AG10803 (cell line): ENCODE results near the gene ZDHHC6.
"Not testable (repeated sequence)": the region's sequence is repeated elsewhere in the genome, so short reads cannot be mapped to it uniquely, and the experiment has no call there.

Experiments used
- DNase-seq: peaks from one replicate; pipeline ENCODE4 v3.0.0; 2010; ENCODE audit warnings: low read depth
- H3K4me3 ChIP-seq: 2 replicates; pipeline ENCODE4 v1.5.1; 2011; ENCODE audit warnings: mild to moderate bottlenecking, low read length, control low read depth
- CTCF ChIP-seq: conservative IDR thresholded peaks from 2 replicates; pipeline ENCODE4 v1.5.1; 2011; ENCODE audit warnings: mild to moderate bottlenecking, low read length, control low read depth, inconsistent platforms

ZDHHC6 gene

GRCh38 chr10:112407696-112408095, 39.0 kb downstream of the ZDHHC6 start:
- DNase-seq: no peak
- no peak for TF ChIP-seq CTCF
- H3K4me3 ChIP-seq: no peak overlapping the region

- DNase-seq, H3K4me3 ChIP-seq: not testable (repeated sequence)
These were observed 39.9 kb downstream of the ZDHHC6 start for GRCh38 chr10:112406806-112407205.

GRCh38 chr10:112404617-112405016, 42.1 kb downstream of the ZDHHC6 start:
- H3K4me3 ChIP-seq: no peak overlapping the region
- DNase-seq: no peak
- TF ChIP-seq CTCF: no peak

GRCh38 chr10:112402917-112403316, 43.8 kb downstream of the ZDHHC6 start:
- H3K4me3 ChIP-seq: no peak overlapping the region
- TF ChIP-seq CTCF: no peak
- DNase-seq: no peak

- no peak for TF ChIP-seq CTCF
- H3K4me3 ChIP-seq: no peak overlapping the region
- no peak for DNase-seq
These were observed 49.1 kb downstream of the ZDHHC6 start for GRCh38 chr10:112397592-112397991.

- no peak for TF ChIP-seq CTCF
- DNase-seq: no peak
- H3K4me3 ChIP-seq: no peak overlapping the region
These were observed 50.7 kb downstream of the ZDHHC6 start for GRCh38 chr10:112395809-112396530.

GRCh38 chr10:112394475-112394875, 52.2 kb downstream of the ZDHHC6 start:
- DNase-seq: no peak
- H3K4me3 ChIP-seq: no peak overlapping the region
- TF ChIP-seq CTCF: no peak

GRCh38 chr10:112393827-112394226, 52.9 kb downstream of the ZDHHC6 start:
- no peak overlapping the region for H3K4me3 ChIP-seq
- no peak for DNase-seq
- TF ChIP-seq CTCF: no peak
